ENCODE data around the gene VAMP1.

DNA sequence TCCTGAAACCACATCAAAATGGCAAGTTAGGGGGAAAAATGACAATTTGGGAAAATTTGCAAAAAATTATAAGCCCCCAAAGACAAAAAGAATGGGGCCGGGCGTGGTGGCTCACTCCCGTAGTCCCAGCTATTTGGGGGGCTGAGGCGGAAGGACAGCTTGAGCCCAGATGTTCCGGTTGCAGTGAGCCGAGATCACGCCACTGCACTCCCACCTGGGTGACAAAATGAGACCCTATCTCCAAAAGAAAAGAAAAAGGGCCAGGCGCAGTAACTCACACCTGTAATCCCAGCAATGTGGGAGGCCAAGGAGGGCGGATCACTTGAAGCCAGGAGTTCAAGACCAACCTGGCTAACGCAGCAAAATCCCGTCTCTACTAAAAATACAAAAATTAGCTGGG lies 2.0 kb upstream of the VAMP1 start:
- TF ChIP-seq POLR2AphosphoS5 (IDR thresholded peaks at IDR 0.05; ENCODE audit: borderline replicate concordance, low read depth, low read length) (no peak), EZH2 (IDR thresholded peaks at IDR 0.05) (no peak), FOXP2 (optimal IDR thresholded peaks at IDR 0.05; ENCODE audit: control extremely low read depth, extremely low read length, insufficient read depth) (no peak)

Data from SK-N-MC (cell line).